Esophagus muscularis mucosa (tissue), 3 donors: Measurements from ENCODE around the gene HGS.
"Not testable (repeated sequence)": the region's sequence is repeated elsewhere in the genome, so short reads cannot be mapped to it uniquely, and the experiment has no call there.

Source experiments
- EP300 ChIP-seq: sonication (generic); formaldehyde crosslinking; IDR thresholded peaks from one replicate; pipeline ENCODE4 v1.6.1; 2017; ENCODE audit warnings: antibody characterized with exemption
- TF ChIP-seq, protein P1 (sequence below), 3 experiments: fragments of 200-600 bp in 2 of 3; fragments of 450-650 bp in 1 of 3; sonication (generic) in 2 of 3; IDR thresholded peaks; one replicate each; pipeline ENCODE4 v1.5.1; 2017 to 2019; ENCODE audit warnings: antibody characterized with exemption in 3 of 3, mild to moderate bottlenecking in 2 of 3, moderate library complexity in 1 of 3

DNA sequence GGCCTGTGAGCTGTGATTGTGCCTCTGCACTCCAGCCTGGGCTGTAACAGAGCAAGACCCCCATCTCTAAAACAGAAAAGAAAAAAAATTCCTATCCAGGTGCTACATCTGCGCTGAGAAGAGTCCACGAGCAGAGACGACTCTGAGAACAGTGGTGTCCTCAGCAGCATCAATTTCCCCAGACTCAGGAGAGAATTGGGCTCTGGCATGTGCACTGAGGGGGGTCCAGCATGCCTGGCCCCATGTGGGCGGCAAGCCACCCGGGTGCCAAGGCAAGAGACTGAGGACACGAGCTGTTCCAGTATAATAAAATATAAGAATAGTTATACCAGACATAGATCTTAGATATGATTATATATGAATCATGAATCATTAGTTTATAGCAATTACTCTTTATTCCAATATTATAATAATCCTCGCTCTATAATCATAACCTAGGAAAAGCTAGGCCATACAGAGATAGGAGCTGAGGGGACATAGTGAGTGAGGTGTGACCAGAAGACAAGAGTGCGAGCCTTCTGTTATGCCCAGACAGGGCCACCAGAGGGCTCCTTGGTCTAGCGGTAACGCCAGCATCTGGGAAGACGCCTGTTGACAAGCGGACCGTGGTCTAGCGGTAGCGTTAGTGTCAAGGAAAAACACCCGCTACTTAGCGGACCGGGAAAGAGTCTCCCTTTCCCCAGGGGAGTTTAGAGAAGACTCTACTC lies 8.1 kb upstream of the HGS start:
- TF ChIP-seq, protein P1, sequence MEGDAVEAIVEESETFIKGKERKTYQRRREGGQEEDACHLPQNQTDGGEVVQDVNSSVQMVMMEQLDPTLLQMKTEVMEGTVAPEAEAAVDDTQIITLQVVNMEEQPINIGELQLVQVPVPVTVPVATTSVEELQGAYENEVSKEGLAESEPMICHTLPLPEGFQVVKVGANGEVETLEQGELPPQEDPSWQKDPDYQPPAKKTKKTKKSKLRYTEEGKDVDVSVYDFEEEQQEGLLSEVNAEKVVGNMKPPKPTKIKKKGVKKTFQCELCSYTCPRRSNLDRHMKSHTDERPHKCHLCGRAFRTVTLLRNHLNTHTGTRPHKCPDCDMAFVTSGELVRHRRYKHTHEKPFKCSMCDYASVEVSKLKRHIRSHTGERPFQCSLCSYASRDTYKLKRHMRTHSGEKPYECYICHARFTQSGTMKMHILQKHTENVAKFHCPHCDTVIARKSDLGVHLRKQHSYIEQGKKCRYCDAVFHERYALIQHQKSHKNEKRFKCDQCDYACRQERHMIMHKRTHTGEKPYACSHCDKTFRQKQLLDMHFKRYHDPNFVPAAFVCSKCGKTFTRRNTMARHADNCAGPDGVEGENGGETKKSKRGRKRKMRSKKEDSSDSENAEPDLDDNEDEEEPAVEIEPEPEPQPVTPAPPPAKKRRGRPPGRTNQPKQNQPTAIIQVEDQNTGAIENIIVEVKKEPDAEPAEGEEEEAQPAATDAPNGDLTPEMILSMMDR (IDR thresholded peaks at IDR 0.05) = peak; percentile 43 to 70 (median 69)
- not testable (repeated sequence) for TF ChIP-seq EP300
